Endothelial cell (in vitro differentiated cells): ENCODE data around the gene WAC. TPM values are rescaled to one million over a fixed set of nuclear protein-coding genes. Genes with fewer than 3 reads are reported as not detected.

ENCODE experiments used
- DNase-seq: peaks from one replicate; pipeline ENCODE4 v3.0.0; 2021; ENCODE audit warnings: low spot score
- H3K27ac Mint-ChIP-seq: one replicate; pipeline ENCODE4 v1.8.0; 2021; ENCODE audit warnings: mixed read lengths, inconsistent platforms; ENCODE audit not compliant: unreplicated experiment
- H3K27me3 Mint-ChIP-seq: one replicate; pipeline ENCODE4 v1.8.0; 2021; ENCODE audit warnings: mild to moderate bottlenecking, moderate library complexity, mixed read lengths, inconsistent platforms; ENCODE audit not compliant: unreplicated experiment
- H3K36me3 Mint-ChIP-seq: one replicate; pipeline ENCODE4 v1.8.0; 2021; ENCODE audit warnings: mild to moderate bottlenecking, low read depth, mixed read lengths, inconsistent platforms; ENCODE audit not compliant: unreplicated experiment
- H3K4me1 Mint-ChIP-seq: one replicate; pipeline ENCODE4 v1.8.0; 2021; ENCODE audit warnings: mild to moderate bottlenecking, mixed read lengths, inconsistent platforms; ENCODE audit not compliant: unreplicated experiment
- H3K4me3 Mint-ChIP-seq: one replicate; pipeline ENCODE4 v1.8.0; 2021; ENCODE audit warnings: mild to moderate bottlenecking, mixed read lengths, inconsistent platforms; ENCODE audit not compliant: unreplicated experiment
- H3K9me3 Mint-ChIP-seq: one replicate; pipeline ENCODE4 v1.8.0; 2021; ENCODE audit warnings: mixed read lengths, inconsistent platforms; ENCODE audit not compliant: unreplicated experiment
- CTCF ChIP-seq: fragments of 200-600 bp; sonication (generic); IDR thresholded peaks from one replicate; pipeline ENCODE4 v1.5.0; 2021; ENCODE audit warnings: antibody characterized with exemption; ENCODE audit not compliant: unreplicated experiment
- total RNA-seq: library from RNA; stranded (reverse); fragmentation: NEBNext Ultra II Directional; extraction: Animal tissue kit (Norgen Biotek cat#: 25700); gene quantifications from one replicate; pipeline ENCODE4 v1.2.1, GENCODE V29; 2021; ENCODE audit not compliant: unreplicated experiment

Gene WAC
- total RNA-seq, 1 donor from 2014 or later, result 122 TPM

GRCh38 chr10:28558186-28558585 lies 25.3 kb downstream of the WAC start:
- Mint-ChIP-seq H3K27me3 (peaks cover 2% of the 10 kb centered on the region), H3K9me3 (no peaks in the 10 kb centered on the region), H3K36me3 (peaks cover 35% of the 10 kb centered on the region), H3K4me3 (no peak overlapping the region), H3K4me1 (peaks cover 36% of the 10 kb centered on the region), H3K27ac (no peak overlapping the region)
- DNase-seq, result no peak
- no peak for TF ChIP-seq CTCF

GRCh38 chr10:28558923-28559508 lies 26.1 kb downstream of the WAC start:
- H3K27ac Mint-ChIP-seq, result peak overlapping the region; percentile 64
- H3K27me3 Mint-ChIP-seq, result peaks cover 2% of the 10 kb centered on the region
- no peak for TF ChIP-seq CTCF
- no peaks in the 10 kb centered on the region for H3K9me3 Mint-ChIP-seq
- H3K4me1 Mint-ChIP-seq, result peaks cover 38% of the 10 kb centered on the region
- no peak for DNase-seq
- H3K36me3 Mint-ChIP-seq, result peaks cover 37% of the 10 kb centered on the region
- H3K4me3 Mint-ChIP-seq, result peak overlapping the region; percentile 24

- no peak overlapping the region for H3K4me3 Mint-ChIP-seq
- TF ChIP-seq CTCF, result no peak
- peaks cover 37% of the 10 kb centered on the region for H3K36me3 Mint-ChIP-seq
- H3K27me3 Mint-ChIP-seq, result no peaks in the 10 kb centered on the region
- H3K27ac Mint-ChIP-seq, result no peak overlapping the region
- H3K9me3 Mint-ChIP-seq, result no peaks in the 10 kb centered on the region
- DNase-seq, result no peak
- H3K4me1 Mint-ChIP-seq, result peaks cover 42% of the 10 kb centered on the region
These were observed 26.7 kb downstream of the WAC start for GRCh38 chr10:28559618-28560017.

GRCh38 chr10:28560617-28561016 lies 27.7 kb downstream of the WAC start:
- peaks cover 29% of the 10 kb centered on the region for H3K36me3 Mint-ChIP-seq
- no peak overlapping the region for H3K4me3 Mint-ChIP-seq
- H3K9me3 Mint-ChIP-seq, result no peaks in the 10 kb centered on the region
- peaks cover 37% of the 10 kb centered on the region for H3K4me1 Mint-ChIP-seq
- no peaks in the 10 kb centered on the region for H3K27me3 Mint-ChIP-seq
- TF ChIP-seq CTCF, result no peak
- no peak for DNase-seq
- peak overlapping the region; percentile 19 for H3K27ac Mint-ChIP-seq

GRCh38 chr10:28561531-28561930 lies 28.6 kb downstream of the WAC start:
- no peak overlapping the region for H3K27ac Mint-ChIP-seq
- no peak for TF ChIP-seq CTCF
- peaks cover 36% of the 10 kb centered on the region for H3K4me1 Mint-ChIP-seq
- peaks cover 29% of the 10 kb centered on the region for H3K36me3 Mint-ChIP-seq
- no peak for DNase-seq
- no peaks in the 10 kb centered on the region for H3K27me3 Mint-ChIP-seq
- H3K4me3 Mint-ChIP-seq, result no peak overlapping the region
- H3K9me3 Mint-ChIP-seq, result no peaks in the 10 kb centered on the region
